GM18867 (cell line): Measurements from ENCODE around the gene FKRP.
A peak's percentile ranks its signal among the peaks of the same experiment; 100 is the strongest.

Source experiments
- ATAC-seq: cut with Tn5 transposase; IDR thresholded peaks from one replicate; pipeline ENCODE4 v1.9.1; 2021; ENCODE audit warnings: mild to moderate bottlenecking, moderate library complexity; ENCODE audit not compliant: unreplicated experiment

FKRP gene

DNA sequence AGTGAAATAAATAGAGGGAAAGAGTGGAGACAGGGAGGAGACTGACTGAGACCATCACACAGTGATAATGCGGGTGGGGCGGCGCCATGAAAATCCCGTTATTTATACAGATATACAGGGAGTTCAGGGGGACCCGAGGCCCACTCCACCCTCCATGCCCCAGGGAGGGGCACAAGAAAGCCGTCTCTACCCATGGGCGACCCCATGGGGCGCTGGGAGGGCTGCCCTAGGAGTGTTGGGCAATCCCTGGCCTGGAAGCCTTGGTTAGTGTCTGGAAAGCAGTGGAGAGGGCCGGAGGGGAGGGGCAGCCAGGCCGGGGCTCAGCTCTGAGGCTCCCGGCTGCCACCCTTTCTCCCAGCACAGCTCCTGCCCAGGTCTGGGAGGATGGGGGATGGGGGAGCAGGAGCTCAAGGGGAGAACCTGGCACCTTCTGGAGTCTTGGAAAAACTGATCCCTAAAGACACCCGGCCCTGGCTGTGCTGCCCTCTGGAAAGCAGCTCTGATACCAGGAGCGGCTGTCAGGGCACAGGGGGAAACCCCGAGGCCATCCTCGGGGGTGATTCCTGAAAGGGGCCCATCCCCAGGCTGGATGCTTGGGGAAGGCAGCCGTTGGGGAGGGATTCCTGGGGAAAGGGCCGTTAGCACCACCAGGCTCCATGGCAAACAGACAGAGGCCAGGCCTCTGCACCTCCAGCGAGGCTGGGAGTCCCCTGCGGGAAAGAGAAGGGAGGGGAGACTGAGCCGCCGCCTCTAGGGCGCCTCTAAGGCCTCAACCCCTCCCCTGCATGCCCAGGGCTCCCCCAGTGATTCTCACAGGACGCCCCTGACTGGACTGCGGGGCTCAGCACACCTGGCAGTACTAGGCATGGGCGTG is 26.0 kb upstream of the FKRP start:
- ATAC-seq, result no peak

DNA sequence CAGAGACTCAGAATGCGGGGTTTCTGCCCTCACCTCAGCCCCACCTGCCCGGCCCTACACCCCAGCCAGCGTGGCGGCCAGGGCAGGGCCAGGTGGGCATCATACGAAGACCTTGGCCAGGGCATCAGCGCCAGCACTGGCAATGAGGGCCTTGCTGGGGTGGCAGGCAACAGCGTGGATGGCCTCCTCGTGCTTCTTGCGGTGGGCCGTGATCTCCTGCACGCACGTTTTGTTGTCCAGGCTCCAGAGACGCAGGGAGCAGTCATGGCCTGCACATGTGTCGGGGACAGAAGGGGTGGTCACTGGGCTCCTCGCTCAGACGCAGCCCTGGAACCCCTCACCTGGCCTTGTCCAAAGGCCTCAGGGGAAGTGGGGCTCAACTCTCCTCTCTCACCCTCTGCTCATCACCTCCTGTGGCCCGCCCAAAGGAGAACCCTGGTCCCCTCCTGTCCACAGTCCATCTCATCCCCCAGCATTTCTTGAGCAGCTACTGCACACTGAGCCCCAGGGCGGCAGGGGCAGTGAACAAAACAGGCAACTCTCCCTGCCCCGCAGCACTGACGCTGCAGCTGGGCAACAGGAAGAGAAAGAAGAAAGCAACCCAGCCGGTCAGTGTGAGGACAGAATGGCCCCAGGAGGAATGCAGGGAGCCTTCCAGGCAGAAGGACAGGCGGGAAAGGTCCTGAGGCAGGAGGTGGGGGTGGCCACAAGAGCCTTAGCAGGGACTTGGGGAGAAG is 25.2 kb upstream of the FKRP start:
- ATAC-seq, result no peak

DNA sequence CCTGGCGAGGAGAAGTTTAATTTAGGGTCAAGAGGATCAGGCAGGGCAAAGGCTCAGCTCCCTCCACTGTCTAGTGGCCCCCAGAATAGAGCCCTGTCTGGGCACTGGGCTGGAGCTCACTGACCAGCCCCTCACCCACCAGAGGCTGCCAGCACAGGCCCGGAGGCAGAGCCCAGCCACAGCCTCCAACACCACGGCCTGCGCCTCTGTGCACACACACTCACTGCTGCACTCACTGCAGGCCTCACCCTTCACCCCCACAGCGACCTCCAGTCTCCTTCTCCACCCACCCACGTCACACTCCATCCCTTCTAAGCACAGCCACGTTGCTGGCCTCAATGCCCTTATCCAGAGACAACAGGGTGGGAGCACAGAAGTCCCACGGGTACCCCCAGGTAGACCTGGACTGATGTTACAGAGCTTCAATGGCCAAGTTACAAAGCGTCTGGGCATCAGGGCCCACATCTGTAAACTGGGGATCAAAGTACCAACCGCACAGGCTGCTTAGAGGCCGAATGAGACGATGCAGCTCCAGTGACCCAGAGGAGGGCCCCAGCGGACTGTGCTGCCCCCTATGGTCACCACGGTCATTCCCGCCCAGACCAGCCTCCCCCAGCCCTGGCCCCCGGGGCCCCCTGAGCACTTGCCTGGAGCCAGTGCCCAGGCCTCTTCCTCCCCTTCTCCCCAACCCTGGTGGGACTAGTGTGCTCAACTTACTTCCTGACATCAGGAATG is 24.4 kb upstream of the FKRP start:
- no peak for ATAC-seq

DNA sequence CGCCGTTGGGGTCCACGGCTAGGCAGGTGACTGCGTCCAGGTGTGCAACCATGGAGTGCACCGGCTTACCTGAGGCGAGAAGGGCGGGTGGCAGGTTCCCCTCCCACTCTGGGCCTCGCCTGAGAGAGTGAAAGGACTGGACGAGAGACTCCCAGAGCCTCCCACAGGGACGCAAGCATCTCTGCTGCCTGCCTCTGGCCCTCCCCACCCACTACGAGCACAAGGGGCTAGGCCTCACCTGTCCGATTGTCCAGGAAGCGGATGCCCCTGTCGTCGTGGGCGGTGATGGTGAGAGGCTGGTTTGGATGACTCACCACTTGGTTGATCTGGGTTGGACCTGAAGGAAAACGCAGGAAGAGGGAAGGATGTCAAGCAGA is 23.9 kb upstream of the FKRP start:
- no peak for ATAC-seq

DNA sequence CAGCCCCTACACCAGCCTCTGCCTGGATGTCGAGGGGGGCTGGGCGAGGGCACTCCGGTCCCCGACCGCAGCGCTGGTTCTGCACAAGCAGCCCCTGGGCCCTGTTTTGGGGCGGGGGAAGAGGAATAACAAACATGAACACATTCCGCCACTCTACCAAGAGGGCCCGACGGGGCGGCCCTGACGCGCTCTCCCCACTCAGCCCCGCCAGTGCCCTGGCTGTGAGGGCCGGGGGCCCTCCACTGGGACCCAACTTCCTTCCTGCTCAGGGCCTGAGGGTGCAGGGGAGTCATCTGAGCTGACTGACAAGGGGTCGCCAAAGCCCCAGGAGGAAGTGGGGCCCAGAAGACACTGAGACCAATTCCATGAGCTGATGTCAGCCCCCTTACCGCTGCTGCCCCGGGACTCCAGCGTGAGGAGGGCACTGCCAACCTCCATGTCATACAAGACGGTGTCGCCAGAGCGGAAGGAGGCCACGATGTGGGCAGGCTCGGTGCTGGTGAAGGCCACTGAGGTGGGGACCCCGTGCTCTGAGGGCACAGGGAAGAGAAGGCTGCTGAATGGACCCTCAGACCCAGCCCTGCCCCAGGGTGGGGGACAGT is 23.3 kb upstream of the FKRP start:
- ATAC-seq, result no peak

DNA sequence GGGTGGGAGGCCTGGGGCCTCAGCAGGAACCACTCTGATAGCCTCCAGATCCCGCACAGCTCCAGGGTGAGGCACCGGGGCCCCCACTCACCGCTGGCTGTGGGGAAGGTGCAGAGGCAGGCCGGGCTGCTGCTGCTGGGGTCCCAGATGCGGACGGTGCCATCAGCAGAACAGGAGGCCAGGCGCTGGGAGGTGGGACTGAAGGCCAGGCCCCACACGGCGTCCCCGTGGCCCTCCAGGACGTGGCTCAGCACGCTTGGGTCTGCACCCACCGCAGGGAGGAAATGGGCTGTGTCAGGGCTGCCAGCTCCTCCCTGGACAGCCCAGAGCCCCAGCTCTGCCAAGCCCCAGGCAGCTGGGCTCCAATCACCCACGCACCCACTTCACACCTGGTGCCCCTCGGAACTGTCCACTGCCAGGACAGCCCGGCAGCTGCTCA is 22.8 kb upstream of the FKRP start:
- ATAC-seq, result no peak

DNA sequence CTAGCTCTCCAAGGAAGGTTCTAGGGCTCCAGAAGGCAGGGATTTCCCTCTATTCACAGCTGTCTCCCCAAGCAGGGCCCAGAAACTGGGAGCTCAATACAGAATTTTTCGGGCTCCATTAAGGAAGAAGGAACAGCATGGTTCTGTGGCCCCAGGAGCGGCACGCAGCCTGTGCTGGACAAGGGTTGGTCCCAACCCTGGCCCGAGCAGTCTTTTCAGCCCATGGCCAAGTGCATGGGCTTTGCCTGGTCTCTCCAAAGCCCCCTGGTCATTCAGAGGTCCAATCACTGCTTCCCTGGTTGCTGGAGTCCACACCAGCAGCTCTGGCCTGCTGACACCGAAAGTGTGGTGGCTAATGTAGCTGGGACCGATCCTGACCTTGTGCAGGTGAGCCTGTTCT is 22.4 kb upstream of the FKRP start:
- ATAC-seq, result no peak

DNA sequence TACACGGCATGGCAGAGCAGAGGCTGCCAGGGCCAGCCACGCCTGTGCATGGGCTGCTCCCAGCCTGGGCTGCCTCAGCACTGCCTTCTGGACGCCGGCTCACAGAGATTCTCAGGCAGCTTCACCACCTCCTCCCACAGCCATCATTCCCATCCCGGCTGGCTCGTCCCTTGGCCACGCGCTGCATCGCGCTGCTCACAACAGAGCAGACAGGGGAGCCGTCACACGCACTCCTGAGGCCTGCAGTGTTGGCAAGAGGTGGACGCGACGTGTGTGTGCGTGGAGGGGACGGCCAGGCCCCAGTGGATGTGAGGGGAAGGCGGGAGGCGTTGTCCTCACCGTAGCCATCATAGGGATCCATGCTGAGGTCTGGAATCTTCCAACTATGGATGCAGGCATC is 21.4 kb upstream of the FKRP start:
- ATAC-seq, result no peak

DNA sequence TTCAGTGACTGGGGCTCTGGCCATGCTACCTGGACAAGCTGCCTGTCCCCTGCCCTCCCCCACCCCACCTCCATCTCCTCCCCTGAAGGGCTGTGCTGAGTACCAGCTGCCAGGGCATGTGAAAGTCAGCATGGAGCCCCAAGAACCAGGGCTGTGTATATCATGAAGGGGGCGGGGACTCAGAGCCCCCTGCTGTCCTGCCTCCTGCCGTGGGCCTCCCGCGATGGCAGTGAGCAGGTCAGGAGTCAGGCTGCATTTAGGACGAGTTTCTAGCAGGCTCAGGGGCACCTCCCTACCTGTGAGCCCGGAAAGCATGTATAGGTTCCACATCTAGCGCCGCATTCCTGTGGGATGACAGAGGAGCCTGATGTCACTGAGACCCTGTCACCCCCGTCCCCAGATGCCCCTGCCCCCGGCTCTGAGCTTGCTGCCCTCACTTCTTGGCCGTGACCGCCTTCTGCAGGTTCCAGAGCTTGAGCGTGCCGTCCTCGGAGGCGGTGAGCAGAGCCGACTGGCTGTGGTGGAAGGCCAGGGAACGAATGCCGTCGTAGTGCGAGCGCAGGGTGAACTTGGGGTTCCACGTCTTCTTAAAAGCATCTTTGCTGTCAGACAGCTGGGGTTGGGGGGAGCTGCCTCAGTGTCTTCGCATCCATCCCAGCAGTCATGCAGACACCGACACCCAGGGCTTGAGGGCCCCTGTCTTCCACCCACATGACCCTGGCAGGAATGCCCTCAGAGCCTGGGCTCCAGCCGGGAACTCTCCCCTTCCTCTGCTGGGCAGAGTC is 20.6 kb upstream of the FKRP start:
- no peak for ATAC-seq

DNA sequence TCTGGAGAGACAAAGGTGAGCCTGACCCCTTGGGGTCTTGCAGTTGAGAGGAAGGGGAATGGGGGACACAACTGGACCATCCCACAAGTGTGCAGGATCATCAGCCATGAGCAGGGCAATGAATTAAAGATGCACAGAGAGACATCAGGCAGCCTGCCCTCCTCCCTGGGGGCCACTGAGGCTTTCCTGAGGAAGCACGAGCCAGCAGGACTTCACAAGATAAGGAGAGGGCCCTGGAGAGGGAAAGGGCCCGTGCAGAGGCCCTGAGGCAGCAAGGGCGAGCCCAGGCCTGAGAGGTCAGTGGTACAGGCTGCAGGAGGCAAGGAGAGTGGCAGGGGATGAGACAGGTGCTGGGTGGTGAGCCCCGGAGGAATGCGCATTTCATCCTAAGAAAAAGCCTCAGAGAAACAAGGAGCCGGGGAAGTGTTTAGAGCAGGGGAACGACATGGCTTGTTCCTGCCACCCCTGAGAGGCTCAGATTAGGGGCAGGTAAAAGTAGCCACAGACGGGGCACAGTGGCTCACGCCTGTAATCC is 19.9 kb upstream of the FKRP start:
- no peak for ATAC-seq

DNA sequence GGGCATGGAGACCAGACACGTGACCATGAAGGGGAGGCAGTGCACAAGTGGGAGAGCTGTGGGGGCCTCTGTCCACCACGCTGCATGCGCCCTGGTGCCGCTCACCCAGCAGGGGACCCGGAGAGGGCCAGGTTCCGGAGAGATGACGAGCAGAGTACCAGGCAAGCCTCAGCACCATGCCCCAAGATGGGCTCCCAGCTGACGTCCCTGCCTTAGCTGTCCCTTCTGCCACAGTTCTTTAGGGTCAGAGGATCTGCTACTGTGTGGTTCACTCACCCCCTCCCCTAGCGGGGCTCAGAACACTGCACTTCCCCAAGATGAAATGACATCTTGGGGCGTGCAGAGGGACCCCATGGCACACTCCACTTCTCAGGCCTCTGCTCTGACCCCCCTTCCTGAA is 19.3 kb upstream of the FKRP start:
- ATAC-seq, result no peak

DNA sequence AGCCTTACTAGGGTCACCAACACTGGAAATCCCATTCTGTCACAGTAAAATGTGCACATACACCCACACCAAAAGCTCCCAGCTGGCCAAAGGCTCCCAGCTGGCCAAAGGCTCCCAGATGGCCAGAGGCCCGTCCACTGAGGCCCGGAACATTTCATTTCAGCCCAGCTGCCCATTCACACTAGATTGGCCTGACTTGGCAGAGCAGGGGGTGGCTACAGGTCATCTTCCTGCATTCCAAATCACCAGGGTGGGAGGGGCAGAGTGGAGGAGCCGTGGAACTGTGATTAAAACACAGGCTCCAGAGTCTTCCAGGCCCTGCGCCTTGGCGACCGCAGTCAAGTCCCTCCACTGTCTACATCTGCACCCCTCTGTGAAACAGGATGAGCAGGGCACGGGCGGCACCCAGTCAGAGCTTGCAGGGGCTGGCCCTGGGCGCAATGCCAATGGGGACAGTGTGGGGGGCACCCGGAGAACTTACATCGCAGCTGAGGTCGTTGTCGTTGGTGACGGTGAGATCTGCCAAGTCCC is 18.8 kb upstream of the FKRP start:
- ATAC-seq, result no peak

DNA sequence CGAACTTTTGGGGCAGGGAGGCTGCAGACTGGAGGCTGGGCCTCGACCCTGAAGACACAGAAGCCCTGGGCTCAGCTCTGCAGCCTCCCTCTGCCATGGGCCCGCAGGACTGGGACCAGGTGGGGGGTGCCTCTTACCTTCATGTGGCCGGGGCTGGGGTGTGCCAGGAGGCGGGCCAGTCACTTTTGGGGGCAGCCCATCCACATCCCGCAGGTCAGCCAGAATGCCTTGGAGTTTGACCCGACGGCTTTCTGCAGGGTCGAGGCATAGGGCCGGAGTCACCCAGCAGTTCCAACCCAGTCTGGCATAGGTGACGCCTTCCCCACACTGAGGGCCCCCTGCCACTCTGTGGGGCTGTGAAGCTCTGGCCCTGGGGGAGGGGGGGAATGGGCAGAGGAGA is 18.1 kb upstream of the FKRP start:
- no peak for ATAC-seq

DNA sequence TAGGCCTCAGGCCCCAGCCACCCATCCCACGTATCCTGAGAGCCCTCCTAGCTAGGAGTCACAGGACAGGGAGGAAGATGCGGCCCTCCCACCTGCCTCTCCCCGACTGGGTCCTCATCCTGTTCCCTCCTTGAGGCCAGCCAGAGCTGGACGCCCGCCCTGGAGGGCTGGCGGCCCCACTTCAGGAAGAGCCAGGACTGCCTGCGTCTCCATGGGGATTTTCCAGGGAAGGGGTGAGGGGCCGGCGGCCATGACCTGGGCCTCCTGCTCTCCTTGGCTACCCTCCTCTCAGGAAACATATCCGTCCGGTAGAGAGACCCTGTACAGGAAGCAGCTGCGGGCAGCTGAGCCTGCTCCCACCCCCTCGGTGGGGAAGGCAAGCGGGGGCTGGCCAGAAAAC is 17.6 kb upstream of the FKRP start:
- no peak for ATAC-seq

DNA sequence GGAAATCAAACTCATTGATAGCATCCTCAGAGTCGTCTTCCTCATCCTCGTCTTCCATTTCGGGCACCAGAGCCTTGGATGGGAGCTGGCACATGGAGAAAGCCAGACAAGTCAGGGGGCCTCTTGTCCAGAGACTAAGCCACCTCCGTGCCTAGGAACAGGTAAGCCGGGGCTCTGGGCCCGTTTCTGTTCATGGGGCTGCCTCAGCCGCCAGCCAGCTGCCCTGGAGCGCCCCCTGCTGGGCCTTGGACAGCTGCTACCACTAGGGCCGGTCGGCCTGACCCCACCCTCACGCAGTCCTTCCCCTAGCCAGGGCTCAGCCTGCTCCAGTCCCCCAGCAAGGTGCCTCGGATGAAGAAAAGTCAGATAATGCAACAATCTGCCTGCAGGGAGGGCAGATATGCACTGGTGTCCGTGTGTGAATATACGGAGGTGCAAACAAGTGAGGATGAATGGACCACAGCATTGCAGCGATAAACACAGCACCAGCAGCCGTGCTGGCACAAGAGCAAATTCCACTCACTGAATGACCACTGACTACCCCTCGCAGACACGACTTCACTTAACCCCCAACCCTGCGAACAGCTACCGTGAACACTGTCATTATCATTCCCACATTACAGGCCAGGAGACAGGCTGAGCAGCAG is 17.0 kb upstream of the FKRP start:
- ATAC-seq, result peak; percentile 55

DNA sequence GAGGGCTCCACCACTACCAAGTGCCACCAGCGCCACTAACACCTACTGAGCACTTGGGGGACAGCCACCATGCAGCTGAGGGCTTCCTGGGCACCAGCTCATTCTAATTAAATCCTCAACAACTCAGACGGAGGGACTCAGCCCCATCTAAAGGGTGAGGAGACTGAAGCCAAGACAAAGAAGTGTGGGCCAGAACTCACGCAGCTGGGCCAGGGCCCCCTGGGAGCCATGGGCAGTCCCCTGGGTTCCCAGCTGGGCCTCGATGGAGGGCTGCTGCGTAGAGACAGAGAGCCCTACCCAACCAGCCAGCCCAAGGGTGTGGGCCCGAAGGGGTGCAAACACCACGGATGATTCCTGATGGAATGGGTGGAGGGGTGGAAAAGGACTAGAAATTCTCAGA is 16.2 kb upstream of the FKRP start:
- ATAC-seq, result no peak

DNA sequence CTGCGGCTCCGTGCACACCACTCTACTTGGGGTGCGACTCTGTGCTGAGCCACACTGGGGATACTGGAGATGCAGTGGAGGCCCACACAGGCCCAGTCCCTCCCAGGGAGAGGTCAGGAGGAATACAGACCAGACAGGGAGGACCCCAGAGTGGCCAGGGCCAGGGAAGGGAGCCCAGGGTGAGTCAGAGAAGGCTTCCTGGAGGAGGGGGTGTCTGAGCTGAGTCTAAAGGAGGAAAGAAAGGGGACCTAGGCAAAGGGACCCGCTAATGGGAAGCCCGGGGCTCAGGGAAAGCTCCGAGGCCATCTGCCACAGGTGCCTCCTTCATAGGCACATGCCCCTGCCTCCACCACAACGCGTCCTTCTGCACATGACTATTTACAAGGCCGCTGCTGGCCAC is 15.7 kb upstream of the FKRP start:
- no peak for ATAC-seq

DNA sequence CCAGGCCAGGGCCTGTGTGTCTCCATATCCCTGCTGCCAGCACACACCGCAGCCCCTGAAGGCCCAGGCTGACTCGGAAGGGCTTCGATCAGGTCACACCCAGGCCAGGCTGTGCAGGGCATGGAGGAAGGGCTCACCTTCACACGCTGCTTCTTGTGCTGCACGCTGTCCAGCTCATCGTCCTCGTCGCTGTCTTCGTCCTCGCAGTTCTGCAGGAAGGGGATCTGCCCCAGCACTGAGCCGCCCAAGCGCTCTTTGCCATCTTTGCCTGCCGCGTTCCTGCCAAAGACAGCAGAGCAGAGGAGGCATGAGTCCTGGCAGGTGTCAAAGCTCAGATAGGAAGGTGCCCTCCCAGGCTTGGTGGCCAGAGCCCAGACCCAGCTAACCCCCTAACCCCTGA is 15.3 kb upstream of the FKRP start:
- ATAC-seq, result no peak

DNA sequence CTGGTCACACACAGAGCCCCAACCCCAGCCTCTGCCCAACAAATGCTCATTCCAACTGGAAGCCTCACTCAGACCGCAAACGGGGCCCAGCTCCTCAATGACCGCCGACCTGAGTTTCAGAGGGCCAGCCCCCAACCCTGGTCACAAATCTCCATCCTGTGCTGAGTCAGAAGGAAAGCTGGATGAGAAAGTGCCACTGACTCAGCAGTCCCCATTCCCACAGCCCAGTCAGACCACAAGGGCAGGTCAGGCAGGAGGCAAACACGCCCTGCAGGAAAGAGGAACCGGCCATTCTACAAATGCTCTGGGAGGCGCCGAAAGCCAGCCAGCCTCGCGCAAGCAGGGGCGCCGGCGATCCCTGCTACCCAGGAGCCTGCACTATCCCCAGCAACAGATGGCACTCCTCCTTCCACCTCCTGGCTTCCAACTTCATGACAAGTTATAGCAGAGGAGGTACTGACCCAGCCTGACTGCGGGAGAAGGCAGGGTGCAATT is 14.8 kb upstream of the FKRP start:
- no peak for ATAC-seq
